Sigmoid colon (tissue), 7 donors: Measurements from ENCODE around the gene CD34. TPM values are rescaled to one million over a fixed set of nuclear protein-coding genes. Genes with fewer than 3 reads are reported as not detected.

Source experiments
- DNase-seq: peaks from one replicate; pipeline ENCODE4 v3.0.0-alpha.2; 2019
- H3K27ac ChIP-seq, 4 donors: fragments of 200-600 bp; sonication (generic); one replicate each; pipeline ENCODE4 v1.5.1; 2016 to 2019; ENCODE audit warnings: mild to moderate bottlenecking in 1 of 4
- H3K27me3 ChIP-seq, 3 donors: fragments of 200-600 bp; sonication (generic); one replicate each; pipeline ENCODE4 v1.5.1; 2019; ENCODE audit warnings: mild to moderate bottlenecking in 1 of 3
- H3K36me3 ChIP-seq, 4 donors: fragments of 200-600 bp; sonication (generic); one replicate each; pipeline ENCODE4 v1.5.1; 2016 to 2019
- H3K4me1 ChIP-seq, 4 donors: fragments of 200-600 bp; sonication (generic); one replicate each; pipeline ENCODE4 v1.5.1; 2017 to 2019
- H3K4me3 ChIP-seq, 4 donors: fragments of 200-600 bp; sonication (generic); one replicate each; pipeline ENCODE4 v1.5.1; 2017 to 2019; ENCODE audit warnings: mild to moderate bottlenecking in 2 of 4, moderate library complexity in 1 of 4
- H3K9me3 ChIP-seq, 4 donors: fragments of 200-600 bp in 3 of 4; sonication (generic) in 3 of 4; one replicate each; pipeline versions ENCODE4 v1.5.1 to v1.6.1; 2013 to 2019
- CTCF ChIP-seq, 4 experiments: fragments of 450-650 bp in 3 of 4; fragments of 200-600 bp in 1 of 4; IDR thresholded peaks; one replicate each; pipeline ENCODE4 v1.5.1; 2016 to 2019; ENCODE audit warnings: antibody characterized with exemption in 4 of 4, mild to moderate bottlenecking in 3 of 4, moderate library complexity in 2 of 4
- EP300 ChIP-seq, 4 donors: sonication (generic); formaldehyde crosslinking; IDR thresholded peaks; one replicate each; pipeline ENCODE4 v1.6.1; 2017; ENCODE audit warnings: antibody characterized with exemption in 4 of 4
- POLR2A ChIP-seq, 2 donors: fragments of 450-650 bp; IDR thresholded peaks; one replicate each; pipeline ENCODE4 v1.6.1; 2016; ENCODE audit warnings: antibody characterized with exemption in 2 of 2, mild to moderate bottlenecking in 2 of 2, moderate library complexity in 2 of 2
- POLR2AphosphoS5 ChIP-seq, 4 donors: sonication (generic); formaldehyde crosslinking; IDR thresholded peaks; one replicate each; pipeline ENCODE4 v1.6.1; 2017; ENCODE audit warnings: antibody characterized with exemption in 4 of 4
- WGBS, 2 donors: extraction: QIAGEN DNeasy Blood & Tissue Kit; methylation state at CpG; one replicate each; pipeline ENCODE4 v1.1.7; 2013; 5-methylcytosine and 5-hydroxymethylcytosine counted together
- intact Hi-C: fragments of 100-400 bp; cut with DNase I; formaldehyde crosslinking; loops from one replicate; pipeline ENCODE4 v1.15.1; 2023
- polyA plus RNA-seq, 3 donors: library from polyadenylated mRNA; stranded (reverse); fragments of 200-250 nt; gene quantifications; one replicate each; pipeline ENCODE4 v1.2.3, GENCODE V29; 2013
- total RNA-seq, 4 donors: library from RNA; depleted of rRNA; stranded (reverse); fragments of >200 nt; gene quantifications; one replicate each; pipeline ENCODE4 v1.1.0, GENCODE V29; 2016
- donor health status: healthy with polysubstance abuse.
- donor health status: Bipolar disorder and iron deficiency.
- donor health status: healthy.

Gene CD34
- total and polyA plus RNA-seq, 7 donors = 1.8 to 58.7 (median 15.9) TPM

GRCh38 chr1:207858281-207858680 lies 52.6 kb downstream of the CD34 start:
- WGBS, 2 donors = 83 to 92% methylated on average over 1 of the region's 1 CpG
- no peaks in the 10 kb centered on the region for H3K27me3 ChIP-seq

DNA sequence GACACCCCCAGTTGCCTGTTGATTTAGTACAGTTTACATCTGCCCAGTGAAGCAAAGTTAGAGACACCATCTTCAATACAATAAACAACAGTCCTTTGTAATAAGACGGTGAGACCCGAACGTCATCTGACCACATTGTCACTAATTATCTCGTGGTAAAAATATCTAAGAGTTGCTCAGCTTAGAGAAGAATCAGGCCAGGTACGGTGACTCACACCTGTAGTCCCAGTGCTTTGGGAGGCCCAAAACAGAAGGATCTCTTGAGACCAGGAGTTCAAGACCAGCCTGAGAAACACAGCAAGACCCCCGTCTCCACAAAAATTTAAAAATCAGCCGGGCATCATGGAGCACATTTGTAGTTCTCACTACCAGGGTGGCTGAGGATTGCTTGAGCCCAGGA lies 53.5 kb downstream of the CD34 start:
- Histone ChIP-seq H3K27ac (no peak overlapping the region), H3K36me3 (peaks cover 0 to 4% (median 0%) of the 10 kb centered on the region in 4 donors), H3K27me3 (no peaks in the 10 kb centered on the region), H3K4me3 (no peak overlapping the region), H3K9me3 (no peaks in the 10 kb centered on the region), H3K4me1 (peaks cover 0 to 75% (median 63%) of the 10 kb centered on the region in 4 donors)
- WGBS, 2 donors = 91 to 94% methylated on average over 7 of the region's 7 CpGs
- intact Hi-C loops = no loop called here
- no peak for TF ChIP-seq POLR2AphosphoS5 (IDR thresholded peaks at IDR 0.05)
- TF ChIP-seq POLR2A (IDR thresholded peaks at IDR 0.05) = no peak
- no peak for TF ChIP-seq EP300 (IDR thresholded peaks at IDR 0.05)
- TF ChIP-seq CTCF (IDR thresholded peaks at IDR 0.05) = no peak
- DNase-seq = no peak

More at GRCh38 chr1:207858281-207858680, 52.6 kb downstream of the CD34 start:
- H3K9me3 ChIP-seq = no peaks in the 10 kb centered on the region
- peaks cover 0 to 74% (median 62%) of the 10 kb centered on the region in 4 donors for H3K4me1 ChIP-seq
- no peak overlapping the region for H3K4me3 ChIP-seq
- intact Hi-C loops = no loop called here
- H3K36me3 ChIP-seq = peaks cover 0 to 6% (median 2%) of the 10 kb centered on the region in 4 donors
- TF ChIP-seq CTCF (IDR thresholded peaks at IDR 0.05) (no peak), EP300 (IDR thresholded peaks at IDR 0.05) (no peak), POLR2A (IDR thresholded peaks at IDR 0.05) (no peak), POLR2AphosphoS5 (IDR thresholded peaks at IDR 0.05) (no peak)
- H3K27ac ChIP-seq = no peak overlapping the region
- DNase-seq = no peak

DNA sequence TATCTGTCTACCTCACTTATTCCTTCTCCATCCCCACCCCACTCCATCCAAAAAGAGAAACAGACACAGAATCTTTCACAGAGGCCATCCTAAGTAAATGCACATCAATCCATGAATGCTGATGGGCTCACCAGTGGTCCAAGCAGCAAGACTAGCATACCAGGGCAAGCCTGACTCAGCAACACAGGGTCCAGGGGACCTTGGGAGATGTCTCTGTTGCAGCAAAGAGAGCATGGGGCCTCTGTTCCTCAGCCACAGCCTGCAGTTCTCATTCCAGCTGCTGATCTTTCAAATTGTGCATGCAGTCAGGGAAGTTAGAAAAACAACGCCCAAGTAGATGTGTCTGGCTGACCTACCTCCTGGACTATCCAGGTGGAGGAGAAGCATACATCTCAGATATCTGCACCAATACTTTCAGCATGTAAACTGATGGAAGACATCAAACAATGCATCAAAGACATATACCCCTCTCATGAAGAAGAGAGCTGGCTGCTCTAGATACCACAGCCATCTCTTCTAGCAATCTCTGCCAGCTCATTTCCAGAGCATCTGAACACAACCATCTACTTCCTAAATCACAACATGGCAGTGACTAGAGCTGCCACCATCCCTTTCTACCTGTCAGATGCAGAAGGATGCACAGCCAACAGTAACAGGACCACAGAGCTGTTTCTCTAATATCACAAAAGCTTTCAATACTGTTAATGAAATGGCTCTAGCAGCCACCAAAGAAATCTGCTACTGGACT lies 54.5 kb downstream of the CD34 start:
- 45 to 86% methylated on average over 1 of the region's 1 CpG for WGBS, 2 donors
- TF ChIP-seq POLR2AphosphoS5 (IDR thresholded peaks at IDR 0.05) (no peak), CTCF (IDR thresholded peaks at IDR 0.05) (no peak), POLR2A (IDR thresholded peaks at IDR 0.05) (no peak), EP300 (IDR thresholded peaks at IDR 0.05) (no peak)
- DNase-seq = no peak
- no peaks in the 10 kb centered on the region for H3K9me3 ChIP-seq
- H3K36me3 ChIP-seq = no peaks in the 10 kb centered on the region
- no peak overlapping the region for H3K27ac ChIP-seq
- intact Hi-C loops = no loop called here
- no peak overlapping the region for H3K4me3 ChIP-seq
- no peaks in the 10 kb centered on the region for H3K27me3 ChIP-seq
- H3K4me1 ChIP-seq = peaks cover 0 to 75% (median 64%) of the 10 kb centered on the region in 4 donors

DNA sequence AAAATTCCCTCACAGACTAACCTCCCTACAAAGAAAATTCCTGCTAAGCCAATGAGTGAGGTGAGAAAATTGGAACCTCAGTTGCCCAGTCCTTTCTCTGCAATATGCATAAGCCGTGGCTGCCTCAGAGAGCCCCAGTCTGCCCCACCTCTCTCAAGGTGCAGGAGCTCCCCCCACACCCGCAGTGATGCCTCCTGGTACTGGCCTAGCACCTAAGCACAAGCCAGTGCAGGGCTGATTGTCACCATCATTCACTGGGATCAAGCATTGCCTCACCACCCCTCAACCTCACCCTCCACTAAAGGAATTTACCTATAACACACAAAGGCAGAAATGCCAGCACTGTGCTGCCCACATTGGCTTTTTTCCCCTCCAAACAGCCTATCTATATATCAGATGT lies 56.9 kb downstream of the CD34 start:
- Histone ChIP-seq H3K27ac (no peak overlapping the region), H3K36me3 (no peaks in the 10 kb centered on the region), H3K9me3 (no peaks in the 10 kb centered on the region), H3K4me1 (peaks cover 0 to 88% (median 80%) of the 10 kb centered on the region in 4 donors), H3K27me3 (no peaks in the 10 kb centered on the region), H3K4me3 (no peak overlapping the region)
- TF ChIP-seq POLR2AphosphoS5 (IDR thresholded peaks at IDR 0.05) (no peak), POLR2A (IDR thresholded peaks at IDR 0.05) (no peak), EP300 (IDR thresholded peaks at IDR 0.05) (no peak), CTCF (IDR thresholded peaks at IDR 0.05) (no peak)
- DNase-seq = no peak
- WGBS, 2 donors = 93 to 99% methylated on average over 2 of the region's 2 CpGs
- intact Hi-C loops = no loop called here
